ENCODE measurements around the gene RNF220.

Gene RNF220

DNA sequence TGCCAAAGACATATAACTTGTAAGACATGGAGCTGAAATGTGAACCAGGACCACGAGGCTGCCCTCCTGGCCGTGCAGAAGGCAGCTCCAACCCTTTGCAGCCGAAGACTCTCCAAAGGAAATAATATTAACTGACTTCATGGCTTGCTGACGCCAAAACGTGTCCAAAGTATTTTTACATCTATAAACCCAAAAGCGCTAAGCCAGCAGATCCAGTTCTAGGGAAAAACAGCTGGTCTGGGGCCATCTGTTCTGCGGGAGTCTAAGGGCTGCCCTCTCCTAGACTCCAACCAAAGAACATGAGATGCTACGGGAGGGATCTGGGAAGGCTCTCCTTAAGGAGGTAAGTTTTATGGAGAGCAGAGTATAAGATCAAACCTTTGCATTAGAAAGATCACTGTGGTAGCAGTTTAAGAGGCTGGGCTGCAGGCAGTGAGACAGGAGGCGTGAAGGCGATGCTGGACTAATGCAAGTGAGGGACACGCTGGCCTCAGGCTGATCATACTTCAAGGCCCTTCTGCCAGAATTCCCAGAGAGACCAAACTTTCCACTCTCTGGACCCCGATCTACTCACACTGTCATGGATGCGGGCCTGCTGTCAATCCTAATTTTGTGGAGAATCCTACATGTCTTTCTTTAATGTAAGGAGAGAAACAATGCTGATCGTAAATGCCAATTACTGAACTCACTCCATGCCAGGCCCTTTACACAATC, 268.1 kb downstream of the RNF220 start:
- Histone ChIP-seq H3K36me3 (ENCODE audit: insufficient read depth, low read length) (no peaks in the 10 kb centered on the region), H3K9ac (ENCODE audit: insufficient read length) (peak overlapping the region; percentile 75), H3K27ac (no peak overlapping the region), H3K9me3 (ENCODE audit: low read depth, low read length) (no peaks in the 10 kb centered on the region), H3K4me3 (peak overlapping the region; percentile 98)
- TF ChIP-seq EZH2 (IDR thresholded peaks at IDR 0.05) (no peak), POLR2AphosphoS5 (IDR thresholded peaks at IDR 0.05; ENCODE audit: borderline replicate concordance, low read depth, low read length) (no peak), FOXP2 (optimal IDR thresholded peaks at IDR 0.05; ENCODE audit: control extremely low read depth, extremely low read length, insufficient read depth) (no peak)
- DNase-seq (ENCODE audit: low read depth, low spot score): no peak

DNA sequence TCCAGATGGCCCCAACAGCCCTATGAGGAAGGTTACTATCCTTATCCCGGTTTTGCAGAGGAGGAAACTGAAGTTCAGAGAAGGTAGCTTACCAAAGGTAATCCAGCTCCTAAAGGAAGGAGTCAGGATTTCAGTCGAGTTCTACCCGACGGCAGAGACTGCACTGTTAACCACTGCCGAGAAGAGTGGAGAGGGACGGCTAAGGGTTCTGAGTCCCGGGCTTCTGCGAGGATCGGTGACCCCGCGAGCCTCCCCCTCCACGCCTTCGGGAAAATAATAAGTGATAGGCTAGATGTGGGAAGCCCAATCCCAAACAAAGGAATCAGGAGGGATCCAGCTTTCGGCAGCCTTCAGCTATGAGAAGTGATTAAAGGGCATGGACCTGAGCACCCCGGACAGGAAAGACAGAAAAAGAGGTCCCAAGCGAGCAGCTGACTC, 268.6 kb downstream of the RNF220 start:
- H3K27ac ChIP-seq: no peak overlapping the region
- peak overlapping the region; percentile 98 for H3K4me3 ChIP-seq
- H3K9ac ChIP-seq (ENCODE audit: insufficient read length): peak overlapping the region; percentile 75
- DNase-seq (ENCODE audit: low read depth, low spot score): no peak
- no peak for TF ChIP-seq POLR2AphosphoS5 (IDR thresholded peaks at IDR 0.05; ENCODE audit: borderline replicate concordance, low read depth, low read length)
- no peak for TF ChIP-seq FOXP2 (optimal IDR thresholded peaks at IDR 0.05; ENCODE audit: control extremely low read depth, extremely low read length, insufficient read depth)
- no peak for TF ChIP-seq EZH2 (IDR thresholded peaks at IDR 0.05)
- no peaks in the 10 kb centered on the region for H3K36me3 ChIP-seq (ENCODE audit: insufficient read depth, low read length)
- H3K9me3 ChIP-seq (ENCODE audit: low read depth, low read length): no peaks in the 10 kb centered on the region

DNA sequence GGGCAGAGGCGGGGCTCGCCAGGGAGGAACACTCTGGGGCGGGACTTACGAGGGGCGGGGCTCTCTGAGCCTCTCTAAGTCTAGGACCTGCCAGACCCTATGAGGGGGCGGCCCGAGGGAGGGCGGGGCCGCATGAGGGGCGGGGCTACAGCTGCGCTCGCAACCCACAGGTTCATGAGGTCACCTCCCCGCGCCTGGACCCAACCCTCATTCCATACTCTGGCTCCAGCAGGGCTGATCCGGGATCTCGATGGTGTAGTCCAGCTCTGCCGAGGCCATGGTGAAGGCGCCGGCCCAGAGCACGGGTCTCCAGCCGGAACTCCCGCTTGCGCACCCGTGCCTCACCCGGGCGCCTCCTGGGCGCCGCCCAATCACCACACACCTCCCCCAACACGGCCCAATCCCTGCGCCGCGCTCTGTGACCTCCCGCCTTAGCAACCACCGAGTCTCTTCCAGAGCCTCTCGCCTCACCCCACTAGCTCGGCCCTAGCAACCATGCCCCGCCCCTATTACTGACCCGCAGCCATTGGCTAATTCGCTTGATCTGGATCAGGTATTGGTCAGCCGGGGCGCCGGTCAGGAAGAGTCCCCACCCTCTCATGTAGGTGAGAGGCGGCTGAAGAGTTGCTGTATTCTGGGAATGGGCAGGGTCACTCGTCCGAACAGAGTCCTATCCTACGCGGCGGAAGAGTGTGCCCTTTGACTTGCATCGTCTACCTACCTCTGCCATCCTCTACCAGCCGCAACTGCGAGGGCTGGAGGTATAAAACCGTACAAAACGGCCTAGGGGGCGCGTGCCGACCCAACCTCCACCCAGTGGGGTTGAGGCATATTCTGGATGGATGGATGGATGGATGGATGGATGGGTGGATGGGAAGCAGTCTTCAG, 269.3 kb downstream of the RNF220 start, which contains the start of the genes ARMH1 and TMEM53:
ARMH1 (plus strand) TSS at position 602 of the 888 bp plus-strand sequence. CDS start 14,984 bp downstream, outside the sequence.
TMEM53 (minus strand) TSS at position 369 of the 888 bp plus-strand sequence; CDS start at position 279, 90 bp downstream.
- TF ChIP-seq FOXP2 (optimal IDR thresholded peaks at IDR 0.05; ENCODE audit: control extremely low read depth, extremely low read length, insufficient read depth) (no peak), POLR2AphosphoS5 (IDR thresholded peaks at IDR 0.05; ENCODE audit: borderline replicate concordance, low read depth, low read length) (peak; percentile 45; the same call in 1 of the 2 replicates)
- Histone ChIP-seq H3K9ac (ENCODE audit: insufficient read length) (peak within 1 kb of the TSS; percentile 75), H3K9me3 (ENCODE audit: low read depth, low read length) (no peaks in the 10 kb centered on the region), H3K27ac (no peak within 1 kb of the TSS), H3K36me3 (ENCODE audit: insufficient read depth, low read length) (no peaks in the 10 kb centered on the region), H3K4me3 (peak within 1 kb of the TSS; percentile 98)
- peak; percentile 86 for DNase-seq (ENCODE audit: low read depth, low spot score)

DNA sequence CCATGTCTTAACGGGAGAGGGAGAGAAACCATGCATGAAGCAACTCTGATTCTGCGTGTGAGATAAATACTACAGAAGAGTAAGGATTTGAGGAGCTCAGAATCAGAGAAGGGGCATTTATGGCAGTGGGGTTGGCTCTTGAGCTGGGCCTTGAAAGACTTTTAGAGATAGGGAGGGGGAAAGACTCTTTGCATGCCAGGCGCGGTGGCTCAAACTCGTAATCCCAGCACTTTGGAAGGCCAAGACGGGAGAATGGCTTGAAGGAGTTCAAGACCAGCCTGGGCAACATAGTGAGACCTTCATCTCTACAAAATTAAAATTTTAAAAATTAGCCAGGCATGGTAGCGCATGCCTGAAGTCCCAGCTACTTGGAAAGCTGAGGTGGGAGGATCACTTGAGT, 270.1 kb downstream of the RNF220 start:
- Histone ChIP-seq H3K9ac (ENCODE audit: insufficient read length) (no peak overlapping the region), H3K4me3 (no peak overlapping the region), H3K36me3 (ENCODE audit: insufficient read depth, low read length) (no peaks in the 10 kb centered on the region), H3K27ac (no peak overlapping the region), H3K9me3 (ENCODE audit: low read depth, low read length) (no peaks in the 10 kb centered on the region)
- TF ChIP-seq FOXP2 (optimal IDR thresholded peaks at IDR 0.05; ENCODE audit: control extremely low read depth, extremely low read length, insufficient read depth): no peak
- no peak for TF ChIP-seq POLR2AphosphoS5 (IDR thresholded peaks at IDR 0.05; ENCODE audit: borderline replicate concordance, low read depth, low read length)
- TF ChIP-seq EZH2 (IDR thresholded peaks at IDR 0.05): no peak
- no peak for DNase-seq (ENCODE audit: low read depth, low spot score)

DNA sequence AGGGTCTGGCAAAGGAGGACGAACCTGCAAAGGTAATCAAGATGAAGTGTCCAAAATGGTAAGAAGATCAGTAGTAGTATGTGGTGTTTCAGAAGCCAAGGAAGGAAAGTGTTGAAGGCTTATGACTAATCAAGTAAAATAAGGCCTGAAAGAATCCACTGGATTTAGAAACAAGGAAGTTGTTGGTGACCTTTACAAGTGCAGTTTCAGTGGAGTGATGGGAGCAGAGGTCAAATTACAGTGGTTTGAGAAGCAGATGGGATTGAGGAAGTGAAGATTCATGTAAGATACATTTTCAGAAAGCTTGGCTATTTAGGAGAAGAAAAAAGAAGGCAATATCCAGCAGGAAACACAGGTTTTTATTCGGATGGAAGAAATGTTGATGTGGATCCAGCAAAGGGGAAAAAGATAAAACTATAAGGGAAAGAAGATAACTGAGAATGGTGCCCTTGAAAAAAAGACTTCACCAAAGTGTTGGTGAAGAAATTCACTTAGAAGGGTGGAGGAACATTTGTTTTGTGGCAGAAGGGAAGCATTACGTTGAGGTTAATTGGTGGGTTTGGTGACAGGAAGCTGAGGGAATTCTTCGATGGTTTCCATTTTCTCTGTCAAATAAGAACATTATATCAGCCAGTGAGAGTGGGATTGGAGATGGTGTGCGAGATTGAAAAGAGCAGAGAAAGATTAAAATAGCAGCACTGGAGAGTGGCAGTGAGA, 271.6 kb downstream of the RNF220 start:
- H3K27ac ChIP-seq: no peak overlapping the region
- H3K36me3 ChIP-seq (ENCODE audit: insufficient read depth, low read length): no peaks in the 10 kb centered on the region
- H3K9me3 ChIP-seq (ENCODE audit: low read depth, low read length): no peaks in the 10 kb centered on the region
- H3K4me3 ChIP-seq: no peak overlapping the region
- no peak for DNase-seq (ENCODE audit: low read depth, low spot score)
- TF ChIP-seq FOXP2 (optimal IDR thresholded peaks at IDR 0.05; ENCODE audit: control extremely low read depth, extremely low read length, insufficient read depth) (no peak), POLR2AphosphoS5 (IDR thresholded peaks at IDR 0.05; ENCODE audit: borderline replicate concordance, low read depth, low read length) (no peak), EZH2 (IDR thresholded peaks at IDR 0.05) (no peak)
- no peak overlapping the region for H3K9ac ChIP-seq (ENCODE audit: insufficient read length)

DNA sequence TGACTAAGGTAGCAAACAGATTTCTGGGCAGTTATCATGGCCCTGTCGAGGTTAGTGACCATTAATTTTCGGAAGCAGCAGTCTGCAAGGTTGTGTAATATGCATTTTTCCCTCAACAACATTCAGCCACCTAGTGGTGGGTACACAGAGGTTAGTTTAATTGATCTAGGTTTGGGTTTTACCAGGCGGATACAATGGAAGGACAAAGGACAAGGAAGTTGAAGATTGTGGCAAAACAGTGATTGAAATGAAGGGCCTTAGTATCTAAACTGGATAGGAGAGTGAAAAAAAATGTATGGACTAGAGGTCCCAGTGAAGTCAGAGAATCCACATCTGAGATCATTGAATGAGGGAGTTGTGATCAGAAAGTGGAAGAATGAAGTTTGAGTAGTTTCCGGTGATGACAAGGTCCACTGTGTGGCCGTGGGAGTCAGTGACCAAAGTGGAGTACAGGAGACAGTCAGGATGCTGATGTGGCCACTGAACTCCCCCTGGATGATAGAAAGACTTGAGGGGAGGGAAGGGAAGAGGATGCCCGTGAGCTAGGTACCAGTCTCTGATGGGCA, 272.2 kb downstream of the RNF220 start:
- H3K4me3 ChIP-seq: no peak overlapping the region
- no peaks in the 10 kb centered on the region for H3K36me3 ChIP-seq (ENCODE audit: insufficient read depth, low read length)
- no peak overlapping the region for H3K27ac ChIP-seq
- TF ChIP-seq EZH2 (IDR thresholded peaks at IDR 0.05) (no peak), POLR2AphosphoS5 (IDR thresholded peaks at IDR 0.05; ENCODE audit: borderline replicate concordance, low read depth, low read length) (no peak), FOXP2 (optimal IDR thresholded peaks at IDR 0.05; ENCODE audit: control extremely low read depth, extremely low read length, insufficient read depth) (no peak)
- H3K9ac ChIP-seq (ENCODE audit: insufficient read length): no peak overlapping the region
- no peak for DNase-seq (ENCODE audit: low read depth, low spot score)
- H3K9me3 ChIP-seq (ENCODE audit: low read depth, low read length): no peaks in the 10 kb centered on the region

DNA sequence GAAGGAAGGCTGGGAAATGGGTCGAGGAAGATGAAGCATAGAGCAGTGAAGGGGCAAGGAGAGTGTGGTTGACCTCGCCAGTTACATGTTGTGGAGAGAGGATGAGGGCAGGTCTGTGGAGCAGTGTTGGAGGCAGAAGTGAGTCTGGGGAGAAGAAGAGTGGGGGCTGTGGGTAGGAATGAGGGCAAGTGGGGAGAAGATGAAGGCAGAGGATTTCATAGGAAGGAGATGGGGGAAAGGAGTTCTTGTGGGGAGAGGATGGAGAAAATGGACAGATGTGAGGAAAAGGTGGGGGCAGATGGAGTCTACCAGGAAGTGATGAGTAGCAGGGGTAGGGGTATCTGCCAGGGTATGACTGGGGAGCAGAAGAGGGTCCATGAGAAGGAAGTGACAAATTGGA, 273.1 kb downstream of the RNF220 start:
- Histone ChIP-seq H3K36me3 (ENCODE audit: insufficient read depth, low read length) (no peaks in the 10 kb centered on the region), H3K9me3 (ENCODE audit: low read depth, low read length) (no peaks in the 10 kb centered on the region), H3K4me3 (no peak overlapping the region), H3K9ac (ENCODE audit: insufficient read length) (no peak overlapping the region), H3K27ac (no peak overlapping the region)
- no peak for DNase-seq (ENCODE audit: low read depth, low spot score)
- TF ChIP-seq FOXP2 (optimal IDR thresholded peaks at IDR 0.05; ENCODE audit: control extremely low read depth, extremely low read length, insufficient read depth) (no peak), EZH2 (IDR thresholded peaks at IDR 0.05) (no peak), POLR2AphosphoS5 (IDR thresholded peaks at IDR 0.05; ENCODE audit: borderline replicate concordance, low read depth, low read length) (no peak)

Measured in SK-N-MC (cell line).